AG04449 (cell line): ENCODE data around the gene WAPL.

Source experiments
- CTCF ChIA-PET: fragments of 350-600 bp; formaldehyde crosslinking; extraction: SDS; loops from one replicate; lab custom pipeline; 2021; ENCODE audit warnings: antibody characterized with exemption; lab: Yijun Ruan, JAX
- POLR2A ChIA-PET: fragments of 400-600, 350-600 bp; formaldehyde crosslinking; extraction: SDS; loops from one replicate; lab custom pipeline; 2020; ENCODE audit warnings: antibody characterized with exemption, inconsistent platforms; lab: Yijun Ruan, JAX
- DNase-seq: peaks from one replicate; pipeline ENCODE4 v3.0.0-alpha.2; 2010; ENCODE audit warnings: low read depth, low spot score
- H3K4me3 ChIP-seq: 2 replicates; pipeline ENCODE4 v1.5.1; 2011; ENCODE audit warnings: low read depth, mild to moderate bottlenecking, control low read depth, low read length
- CTCF ChIP-seq: IDR thresholded peaks from one replicate; pipeline ENCODE4 v1.5.1; 2011; ENCODE audit warnings: mild to moderate bottlenecking, moderate library complexity, low read length, control low read depth, inconsistent platforms; ENCODE audit not compliant: insufficient read depth; ENCODE audit errors: missing control alignments

Gene WAPL

GRCh38 chr10:86434656-86435055 lies 86.9 kb downstream of the WAPL start:
- ChIA-PET POLR2A (no interaction called here), CTCF (no interaction called here)
- TF ChIP-seq CTCF: no peak
- DNase-seq: no peak
- H3K4me3 ChIP-seq: no peak overlapping the region

GRCh38 chr10:86423739-86424138 lies 97.9 kb downstream of the WAPL start:
- H3K4me3 ChIP-seq: no peak overlapping the region
- TF ChIP-seq CTCF: no peak
- ChIA-PET CTCF (no interaction called here), POLR2A (no interaction called here)
- no peak for DNase-seq

GRCh38 chr10:86419101-86419500 lies 102.5 kb downstream of the WAPL start:
- DNase-seq: no peak
- ChIA-PET CTCF (interaction anchor here (1.5 kb wide), 1 partner anchor 166 kb away, joined by 7 read pairs; no protein-coding TSS in a partner anchor), POLR2A (no interaction called here)
- no peak overlapping the region for H3K4me3 ChIP-seq
- TF ChIP-seq CTCF: no peak

- no peak for TF ChIP-seq CTCF
- DNase-seq: no peak
- POLR2A ChIA-PET: no interaction called here
- CTCF ChIA-PET: no interaction called here
- no peak overlapping the region for H3K4me3 ChIP-seq
These were observed 106.0 kb downstream of the WAPL start for GRCh38 chr10:86415583-86415982.

- TF ChIP-seq CTCF: no peak
- ChIA-PET CTCF (no interaction called here), POLR2A (no interaction called here)
- H3K4me3 ChIP-seq: no peak overlapping the region
- no peak for DNase-seq
These were observed 106.5 kb downstream of the WAPL start for GRCh38 chr10:86415116-86415515.

GRCh38 chr10:86413046-86413728 lies 108.4 kb downstream of the WAPL start:
- DNase-seq: no peak
- ChIA-PET CTCF (no interaction called here), POLR2A (no interaction called here)
- TF ChIP-seq CTCF: no peak
- no peak overlapping the region for H3K4me3 ChIP-seq
